ENCODE data around the gene ADIPOR2.
"Not testable (repeated sequence)": the region's sequence is repeated elsewhere in the genome, so short reads cannot be mapped to it uniquely, and the experiment has no call there.

ADIPOR2 gene

GRCh38 chr12:1680804-1681492 is 9.9 kb upstream of the ADIPOR2 start:
- no peak for DNase-seq (ENCODE audit: low read depth)
- TF ChIP-seq CTCF (IDR thresholded peaks at IDR 0.05; ENCODE audit: insufficient read depth, low read depth, low read length, missing control alignments): no peak

GRCh38 chr12:1681493-1681807 is 9.4 kb upstream of the ADIPOR2 start:
- H3K4me3 ChIP-seq (ENCODE audit: low read depth, low read length): no peak overlapping the region
- DNase-seq (ENCODE audit: low read depth): no peak
- no peak for TF ChIP-seq CTCF (IDR thresholded peaks at IDR 0.05; ENCODE audit: insufficient read depth, low read depth, low read length, missing control alignments)

More at GRCh38 chr12:1680804-1681492, 9.9 kb upstream of the ADIPOR2 start:
- no peak overlapping the region for H3K4me3 ChIP-seq (ENCODE audit: low read depth, low read length)

- no peak overlapping the region for H3K4me3 ChIP-seq (ENCODE audit: low read depth, low read length)
- no peak for TF ChIP-seq CTCF (IDR thresholded peaks at IDR 0.05; ENCODE audit: insufficient read depth, low read depth, low read length, missing control alignments)
- DNase-seq (ENCODE audit: low read depth): no peak
These were observed 2.7 kb upstream of the ADIPOR2 start for GRCh38 chr12:1688086-1688710.

GRCh38 chr12:1691123-1692007 is 495 bp downstream of the ADIPOR2 start:
- H3K4me3 ChIP-seq (ENCODE audit: low read depth, low read length): peak overlapping the region; percentile 95
- DNase-seq (ENCODE audit: low read depth): peak; percentile 60
- no peak for TF ChIP-seq CTCF (IDR thresholded peaks at IDR 0.05; ENCODE audit: insufficient read depth, low read depth, low read length, missing control alignments)

- no peak for DNase-seq (ENCODE audit: low read depth)
- H3K4me3 ChIP-seq (ENCODE audit: low read depth, low read length): peak overlapping the region; percentile 95
- TF ChIP-seq CTCF (IDR thresholded peaks at IDR 0.05; ENCODE audit: insufficient read depth, low read depth, low read length, missing control alignments): no peak
These were observed 1.4 kb downstream of the ADIPOR2 start for GRCh38 chr12:1692226-1692625.

- TF ChIP-seq CTCF (IDR thresholded peaks at IDR 0.05; ENCODE audit: insufficient read depth, low read depth, low read length, missing control alignments): no peak
- H3K4me3 ChIP-seq (ENCODE audit: low read depth, low read length): peak overlapping the region; percentile 95
- no peak for DNase-seq (ENCODE audit: low read depth)
These were observed 2.2 kb downstream of the ADIPOR2 start for GRCh38 chr12:1692895-1693610.

GRCh38 chr12:1695097-1695496 is 4.2 kb downstream of the ADIPOR2 start:
- DNase-seq (ENCODE audit: low read depth); H3K4me3 ChIP-seq (ENCODE audit: low read depth, low read length): not testable (repeated sequence)
